Activated CD4-positive, alpha-beta T cell treated with anti-CD3 and anti-CD28 coated beads for 48 hours (primary cell): Measurements from ENCODE around the gene STARD9.
"Not testable (repeated sequence)": the region's sequence is repeated elsewhere in the genome, so short reads cannot be mapped to it uniquely, and the experiment has no call there.

Experiments used
- DNase-seq: peaks from one replicate; pipeline ENCODE4 v3.0.0-alpha.2; 2020

STARD9 gene

DNA sequence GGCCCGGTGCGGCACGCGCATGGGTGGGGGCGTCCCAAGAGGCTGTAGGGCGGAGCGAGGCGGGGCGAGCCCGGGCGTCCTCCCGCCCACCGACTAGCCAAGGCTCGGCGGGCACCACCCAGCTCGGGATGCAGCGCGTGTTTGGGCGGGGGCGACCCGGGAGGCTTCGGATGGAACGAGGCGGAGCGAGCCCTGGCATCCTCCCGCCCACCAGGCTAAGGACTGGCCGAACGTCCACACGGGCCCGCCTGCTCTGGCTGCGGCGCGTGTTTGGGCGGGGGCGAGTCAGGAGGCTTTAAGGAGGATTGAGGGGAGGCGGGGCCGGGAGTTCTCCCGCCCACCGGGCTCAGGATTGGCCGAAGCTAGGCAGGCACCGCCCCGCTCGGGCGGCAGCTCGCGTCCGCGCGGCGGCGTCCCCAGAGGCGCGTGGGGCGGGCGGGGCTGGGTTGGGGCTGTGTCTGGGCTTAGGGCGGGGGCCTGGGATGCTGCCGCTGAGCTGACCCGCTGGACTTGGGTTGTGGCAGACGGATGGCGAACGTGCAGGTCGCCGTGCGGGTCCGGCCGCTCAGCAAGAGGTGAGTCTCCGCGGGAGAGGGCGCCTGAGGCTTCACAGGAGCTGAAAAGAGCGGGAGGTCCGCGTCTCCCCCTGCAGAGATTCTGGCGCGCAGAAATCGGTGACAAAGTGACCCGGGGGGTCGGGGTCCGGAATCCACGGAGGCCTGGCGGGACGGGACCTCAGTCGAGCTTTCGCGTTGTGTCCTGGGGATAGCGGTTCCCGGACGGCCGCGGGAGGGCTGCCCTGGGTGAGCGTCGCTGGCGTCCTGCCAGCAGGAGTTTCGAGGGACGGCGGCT is at the start of gene STARD9:
TSS of gene STARD9 (plus strand) at position 419 of the 852 bp plus-strand sequence. CDS start at position 529, 110 bp downstream.
- peak; percentile 97 for DNase-seq

DNA sequence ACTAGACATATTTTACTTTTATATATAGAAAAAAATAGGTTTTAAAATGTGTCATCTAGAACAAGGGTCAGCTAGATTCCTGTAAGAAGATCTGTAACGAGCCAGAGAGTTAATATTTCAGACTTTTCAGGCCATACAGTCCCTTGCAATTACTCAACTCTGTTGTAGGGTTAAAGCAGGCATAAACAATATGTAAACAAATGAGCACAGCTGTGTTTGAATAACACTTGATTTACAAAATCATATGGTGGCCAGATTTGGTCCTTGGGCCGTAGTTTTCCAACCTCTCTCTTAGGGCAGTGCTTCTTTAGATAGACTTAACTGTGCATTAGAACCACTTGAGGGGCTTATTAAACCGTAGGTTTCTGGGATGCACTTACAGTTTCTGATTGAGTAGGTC is 46.4 kb upstream of the STARD9 start:
- DNase-seq = no peak

DNA sequence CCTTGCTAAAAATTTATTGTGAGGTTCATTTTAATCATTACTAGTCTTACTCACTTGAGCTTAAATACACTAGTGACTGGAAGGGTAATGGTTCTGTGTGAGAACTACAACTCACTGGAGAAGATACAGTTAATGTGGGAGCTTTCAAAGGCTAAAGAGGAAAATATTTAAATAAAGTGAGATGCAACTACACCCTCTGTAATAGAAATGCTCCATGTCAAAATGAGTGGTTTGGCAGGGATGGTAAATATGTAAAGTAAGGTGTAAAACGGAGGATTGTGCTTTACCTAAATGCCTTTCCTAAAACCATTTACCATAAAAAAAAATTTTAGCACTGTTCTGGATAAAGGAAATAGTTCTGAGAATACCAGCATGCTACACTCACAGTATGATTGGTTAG is 42.2 kb upstream of the STARD9 start:
- no peak for DNase-seq

- no peak for DNase-seq
These were observed 30.4 kb upstream of the STARD9 start for GRCh38 chr15:42544853-42545629.

GRCh38 chr15:42547918-42548248 is 27.5 kb upstream of the STARD9 start:
- no peak for DNase-seq

GRCh38 chr15:42548249-42549031 is 27.0 kb upstream of the STARD9 start, which contains the start of the genes HAUS2 and LRRC57:
Gene HAUS2 (plus strand): TSS chr15:42548838. CDS start chr15:42548873, 35 bp downstream.
Gene LRRC57 (minus strand): TSS chr15:42548793. CDS start chr15:42548434, 359 bp downstream.
- peak; percentile 92 for DNase-seq

- DNase-seq = peak; percentile 26
These were observed 26.3 kb upstream of the STARD9 start for GRCh38 chr15:42549032-42549491.

GRCh38 chr15:42549741-42550392 is 25.5 kb upstream of the STARD9 start:
- DNase-seq = no peak

GRCh38 chr15:42553554-42553953 is 21.9 kb upstream of the STARD9 start:
- no peak for DNase-seq

DNA sequence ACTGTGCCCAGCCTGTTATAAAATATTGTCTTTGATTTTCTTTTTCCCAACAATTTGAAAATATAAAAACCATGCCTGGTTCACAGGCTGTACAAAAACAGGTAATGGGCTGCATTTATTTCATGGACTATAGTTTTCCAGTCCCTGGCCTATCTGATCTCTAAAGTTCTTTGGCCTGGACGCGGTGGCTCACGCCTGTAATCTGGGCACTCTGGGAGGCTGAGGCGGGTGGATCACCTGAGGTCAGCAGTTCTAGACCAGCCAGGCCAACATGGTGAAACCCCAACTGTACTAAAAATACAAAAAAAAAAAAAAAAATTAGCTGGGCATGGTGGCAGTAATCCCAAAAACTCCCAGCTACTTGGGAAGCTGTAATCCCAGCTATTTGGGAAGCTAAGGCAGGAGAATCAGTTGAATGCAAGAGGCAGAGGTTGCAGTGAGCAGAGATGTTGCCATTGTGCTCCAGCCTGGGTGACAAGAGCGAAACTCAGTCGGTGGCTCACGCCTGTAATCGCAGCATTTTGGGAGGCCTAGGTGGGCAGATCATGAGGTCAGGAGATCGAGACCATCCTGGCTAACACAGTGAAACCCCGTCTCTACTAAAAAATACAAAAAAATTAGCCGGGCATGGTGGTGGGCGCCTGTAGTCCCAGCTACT is 18.7 kb upstream of the STARD9 start:
- DNase-seq = not testable (repeated sequence)

DNA sequence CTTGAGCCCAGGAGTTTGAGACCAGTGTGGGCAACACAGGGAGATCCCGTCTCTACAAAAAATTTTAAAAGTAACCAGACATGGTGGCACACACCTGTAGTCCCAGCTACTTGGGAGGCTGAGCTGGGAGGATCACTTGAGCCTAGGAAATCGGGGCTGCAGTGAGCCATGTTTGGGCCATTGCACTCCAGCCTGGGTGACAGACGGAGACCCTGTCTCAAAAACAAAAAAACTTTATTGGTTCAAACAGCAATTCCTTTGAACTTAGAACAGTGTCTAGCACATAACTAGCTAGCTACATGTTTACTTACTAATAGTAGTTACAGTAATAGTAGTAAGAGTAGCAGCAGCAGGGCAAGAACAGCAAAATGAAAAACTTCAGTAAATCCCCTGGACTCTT is 16.7 kb upstream of the STARD9 start:
- no peak for DNase-seq

- DNase-seq = no peak
These were observed 711 bp downstream of the STARD9 start for GRCh38 chr15:42576040-42576594.

- no peak for DNase-seq
These were observed 1.4 kb downstream of the STARD9 start for GRCh38 chr15:42576776-42577175.

- no peak for DNase-seq
These were observed 2.2 kb downstream of the STARD9 start for GRCh38 chr15:42577514-42578031.

DNA sequence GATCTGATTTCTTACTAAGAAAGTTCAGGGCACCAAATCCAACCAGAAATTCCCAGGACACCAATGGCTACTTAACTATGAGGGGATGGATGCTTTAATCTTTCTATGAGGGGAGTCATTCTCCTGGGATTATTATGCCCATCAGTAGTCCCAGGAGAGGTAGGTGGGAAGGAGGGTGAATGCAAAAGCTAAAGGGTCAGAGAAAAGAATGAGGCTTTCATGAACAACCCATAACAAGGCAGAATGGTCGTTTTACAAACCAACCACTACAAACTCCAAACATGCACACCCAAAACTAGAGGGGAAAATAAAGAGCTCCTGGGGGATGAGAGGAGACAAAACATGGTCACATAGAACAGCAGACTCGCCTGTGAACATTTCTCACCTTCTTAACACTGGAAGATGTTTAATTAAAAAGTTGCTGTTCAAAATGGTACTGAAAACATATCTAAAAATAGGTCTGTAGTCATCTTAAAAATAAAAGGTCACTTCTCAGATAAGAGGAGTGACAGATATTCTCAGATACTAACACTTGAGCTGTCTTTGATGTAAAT is 3.7 kb downstream of the STARD9 start:
- no peak for DNase-seq

DNA sequence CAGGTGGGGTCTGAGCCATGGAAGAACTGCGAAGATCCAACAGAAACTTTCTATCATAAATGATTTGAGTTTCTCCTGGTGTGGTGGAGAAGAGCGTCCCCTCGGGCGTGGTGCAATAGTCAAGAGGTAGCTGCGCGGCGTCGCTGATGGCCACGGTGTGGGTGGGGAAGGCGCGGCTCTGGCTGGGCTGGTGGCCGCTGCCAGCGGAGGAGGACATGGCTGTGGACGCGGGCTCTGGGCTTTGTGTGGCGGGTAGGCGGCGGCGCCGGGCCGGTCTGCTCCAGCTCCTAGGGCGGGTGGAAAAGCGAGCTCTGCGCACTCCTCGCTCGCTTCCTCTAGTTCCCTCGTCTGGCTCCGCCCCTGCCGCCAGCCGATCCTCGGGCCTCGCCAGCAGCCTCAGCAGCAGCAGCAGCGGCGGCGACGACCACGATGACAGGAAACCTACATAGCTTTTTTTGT is 5.9 kb downstream of the STARD9 start:
- peak; percentile 83 for DNase-seq

DNA sequence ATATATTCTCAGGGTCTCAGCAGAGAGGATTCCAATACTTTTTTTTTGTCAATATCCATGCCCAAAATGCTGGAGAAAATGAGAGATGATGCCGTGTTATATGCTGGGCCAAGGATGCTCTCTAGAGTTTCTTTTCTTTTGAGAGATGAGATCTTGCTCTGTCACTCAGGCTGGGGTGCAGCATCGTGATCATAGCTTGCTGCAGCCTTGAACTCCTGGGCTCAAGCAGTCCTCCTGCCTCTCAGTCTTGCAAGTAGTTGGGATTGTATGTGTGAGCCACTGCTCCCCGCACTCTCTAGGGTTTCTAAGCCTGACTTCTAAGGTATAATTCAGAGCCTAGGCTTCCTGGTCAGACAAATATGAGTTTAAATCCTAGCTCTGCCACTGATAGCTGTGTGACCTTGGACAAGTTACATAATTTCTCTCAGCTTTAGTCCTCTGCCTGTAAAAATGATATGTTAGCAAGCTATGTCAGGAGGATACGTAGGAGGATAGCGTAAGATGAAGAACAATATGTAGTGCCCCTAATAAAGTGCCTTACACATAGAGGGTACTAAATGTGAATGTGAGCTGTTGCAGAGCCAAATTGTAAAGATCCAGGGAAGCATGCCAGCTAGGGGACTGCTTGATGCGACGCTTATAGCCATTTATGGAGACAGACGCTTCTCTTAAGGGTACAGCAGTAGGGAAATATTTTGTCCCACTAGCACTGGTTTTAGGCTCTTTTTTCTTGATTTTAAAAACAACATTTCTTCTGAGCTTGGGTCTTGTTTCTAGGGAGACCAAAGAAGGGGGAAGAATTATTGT is 7.4 kb downstream of the STARD9 start:
- DNase-seq = no peak

- DNase-seq = no peak
These were observed 8.8 kb downstream of the STARD9 start for GRCh38 chr15:42584031-42584765.

- no peak for DNase-seq
These were observed 15.3 kb downstream of the STARD9 start for GRCh38 chr15:42590619-42591237.
